Pancreas (tissue), 10 donors: ENCODE data around the gene CCM2. TPM values are rescaled to one million over a fixed set of nuclear protein-coding genes. Genes with fewer than 3 reads are reported as not detected.

Source experiments
- ATAC-seq, 4 donors: fragments of 200-7000 bp; cut with Tn5 transposase; one replicate each; pipeline versions ENCODE4 v1.8.0 to v1.9.1; 2020; ENCODE audit warnings: mild to moderate bottlenecking in 4 of 4, moderate library complexity in 4 of 4
- DNase-seq, 6 donors: peaks; one replicate each; pipeline ENCODE4 v3.0.0-alpha.2; 2020
- FAIRE-seq: peaks from 2 replicates; lab custom pipeline; 2012; peaks lifted over from hg19 to GRCh38; lab: Jason Lieb, UNC
- H3K27ac ChIP-seq, 4 donors: fragments of 200-600 bp; sonication (generic); 1 replicate in 3 of 4; 2 replicates in 1 of 4; pipeline versions ENCODE4 v1.5.0 to v1.8.0; 2020
- H3K27me3 ChIP-seq, 4 donors: fragments of 200-600 bp; one replicate each; pipeline ENCODE4 v1.8.0; 2021
- H3K36me3 ChIP-seq, 3 donors: fragments of 200-600 bp; sonication (generic) in 1 of 3; one replicate each; pipeline versions ENCODE4 v1.5.0 to v1.8.0; 2020 to 2021
- H3K4me1 ChIP-seq, 3 donors: fragments of 200-600 bp; one replicate each; pipeline ENCODE4 v1.8.0; 2021
- H3K4me3 ChIP-seq, 4 donors: fragments of 200-600 bp; sonication (generic) in 2 of 4; one replicate each; pipeline versions ENCODE4 v1.5.0 to v1.8.0; 2020 to 2021
- H3K9me3 ChIP-seq, 4 donors: fragments of 200-600 bp; one replicate each; pipeline ENCODE4 v1.8.0; 2021
- WGBS, 2 donors: extraction: QIAGEN DNeasy Blood & Tissue Kit; methylation state at CpG; one replicate each; pipeline ENCODE4 v1.1.7; 2013; 5-methylcytosine and 5-hydroxymethylcytosine counted together
- intact Hi-C, 3 donors: fragments of 100-400 bp; cut with DNase I; formaldehyde crosslinking; loops; one replicate each; pipeline versions ENCODE4 v1.11.1 to v1.14.2; 2022
- polyA plus RNA-seq, 2 donors: library from polyadenylated mRNA; stranded (reverse); fragments of 200-250 nt; gene quantifications; one replicate each; pipeline ENCODE4 v1.2.3, GENCODE V29; 2013
- total RNA-seq, 6 donors: library from RNA; stranded (reverse); fragmentation: NEBNext Ultra II Directional in 4 of 6; extraction: Animal tissue kit (Norgen Biotek cat#: 25700) in 4 of 6; gene quantifications; one replicate each; pipeline versions ENCODE4 v1.2.1 to v1.2.4, GENCODE V29; 2021 to 2023
- TF ChIP-seq, protein P1 (sequence below), 4 donors: fragments of 200-600 bp; sonication (generic) in 3 of 4; IDR thresholded peaks; one replicate each; pipeline versions ENCODE4 v1.5.0 to v1.8.0; 2021; ENCODE audit warnings: antibody characterized with exemption in 4 of 4
- donor health status: healthy with polysubstance abuse.
- donor health status: DM: no; HTN: no; CAD: no; lungs with moderate emphysema.
- donor health status: DM: no; HTN: no; CAD: no.
- donor health status: control.
- donor health status: control.
- donor health status: Bipolar disorder and iron deficiency.
- donor health status: DM: yes; HTN: yes; CAD: no.
- donor health status: DM: no; HTN: no; CAD: no.
- donor health status: DM: no; HTN: no; CAD: no.
- donor health status: DM: yes; HTN: yes; CAD: no.

CCM2 gene
- total and polyA plus RNA-seq, 8 donors = 13.4 to 33.7 (median 16.5) TPM

DNA sequence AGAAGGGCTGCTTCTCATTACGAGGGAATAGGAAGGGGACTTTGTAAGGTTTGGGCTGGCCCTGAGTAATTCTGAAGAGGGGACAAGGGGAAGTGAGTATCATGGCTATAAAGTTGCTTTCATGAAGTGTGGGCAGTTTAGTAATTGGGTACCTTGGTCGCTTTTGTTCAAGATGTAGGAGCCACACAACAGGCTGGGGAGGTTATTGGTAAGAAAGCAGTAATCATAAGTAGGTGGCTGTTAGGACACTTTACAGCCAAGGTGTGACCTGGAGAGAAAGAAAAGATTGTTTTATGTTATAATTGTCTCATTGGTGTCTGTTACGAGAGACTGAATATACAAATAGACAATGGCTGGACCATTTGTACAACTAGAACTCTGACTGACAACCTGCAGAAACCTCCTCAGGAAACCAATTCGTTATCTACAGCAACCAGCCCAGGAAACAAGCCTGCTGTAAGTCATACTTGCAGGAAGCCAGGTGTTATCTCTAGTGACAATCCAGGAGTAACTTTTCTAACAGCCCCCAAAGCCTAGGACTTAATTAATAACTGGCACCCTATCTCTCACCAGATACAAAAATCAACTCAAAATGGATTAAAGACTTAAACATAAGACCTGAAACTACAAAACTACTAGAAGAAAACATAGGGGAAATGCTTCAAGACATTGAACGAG is 5.0 kb upstream of the CCM2 start:
- 81 to 86% methylated on average over 5 of the region's 5 CpGs for WGBS, 2 donors
- Histone ChIP-seq H3K27me3 (no peaks in the 10 kb centered on the region), H3K9me3 (no peaks in the 10 kb centered on the region), H3K4me1 (peaks cover 5 to 8% (median 7%) of the 10 kb centered on the region in 3 donors), H3K36me3 (no peaks in the 10 kb centered on the region), H3K27ac (no peak overlapping the region), H3K4me3 (no peak overlapping the region)
- DNase-seq = no peak
- intact Hi-C loops = no loop called here
- TF ChIP-seq, protein P1, sequence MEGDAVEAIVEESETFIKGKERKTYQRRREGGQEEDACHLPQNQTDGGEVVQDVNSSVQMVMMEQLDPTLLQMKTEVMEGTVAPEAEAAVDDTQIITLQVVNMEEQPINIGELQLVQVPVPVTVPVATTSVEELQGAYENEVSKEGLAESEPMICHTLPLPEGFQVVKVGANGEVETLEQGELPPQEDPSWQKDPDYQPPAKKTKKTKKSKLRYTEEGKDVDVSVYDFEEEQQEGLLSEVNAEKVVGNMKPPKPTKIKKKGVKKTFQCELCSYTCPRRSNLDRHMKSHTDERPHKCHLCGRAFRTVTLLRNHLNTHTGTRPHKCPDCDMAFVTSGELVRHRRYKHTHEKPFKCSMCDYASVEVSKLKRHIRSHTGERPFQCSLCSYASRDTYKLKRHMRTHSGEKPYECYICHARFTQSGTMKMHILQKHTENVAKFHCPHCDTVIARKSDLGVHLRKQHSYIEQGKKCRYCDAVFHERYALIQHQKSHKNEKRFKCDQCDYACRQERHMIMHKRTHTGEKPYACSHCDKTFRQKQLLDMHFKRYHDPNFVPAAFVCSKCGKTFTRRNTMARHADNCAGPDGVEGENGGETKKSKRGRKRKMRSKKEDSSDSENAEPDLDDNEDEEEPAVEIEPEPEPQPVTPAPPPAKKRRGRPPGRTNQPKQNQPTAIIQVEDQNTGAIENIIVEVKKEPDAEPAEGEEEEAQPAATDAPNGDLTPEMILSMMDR (IDR thresholded peaks at IDR 0.05) = no peak
- no peak for ATAC-seq
- FAIRE-seq = no peak

DNA sequence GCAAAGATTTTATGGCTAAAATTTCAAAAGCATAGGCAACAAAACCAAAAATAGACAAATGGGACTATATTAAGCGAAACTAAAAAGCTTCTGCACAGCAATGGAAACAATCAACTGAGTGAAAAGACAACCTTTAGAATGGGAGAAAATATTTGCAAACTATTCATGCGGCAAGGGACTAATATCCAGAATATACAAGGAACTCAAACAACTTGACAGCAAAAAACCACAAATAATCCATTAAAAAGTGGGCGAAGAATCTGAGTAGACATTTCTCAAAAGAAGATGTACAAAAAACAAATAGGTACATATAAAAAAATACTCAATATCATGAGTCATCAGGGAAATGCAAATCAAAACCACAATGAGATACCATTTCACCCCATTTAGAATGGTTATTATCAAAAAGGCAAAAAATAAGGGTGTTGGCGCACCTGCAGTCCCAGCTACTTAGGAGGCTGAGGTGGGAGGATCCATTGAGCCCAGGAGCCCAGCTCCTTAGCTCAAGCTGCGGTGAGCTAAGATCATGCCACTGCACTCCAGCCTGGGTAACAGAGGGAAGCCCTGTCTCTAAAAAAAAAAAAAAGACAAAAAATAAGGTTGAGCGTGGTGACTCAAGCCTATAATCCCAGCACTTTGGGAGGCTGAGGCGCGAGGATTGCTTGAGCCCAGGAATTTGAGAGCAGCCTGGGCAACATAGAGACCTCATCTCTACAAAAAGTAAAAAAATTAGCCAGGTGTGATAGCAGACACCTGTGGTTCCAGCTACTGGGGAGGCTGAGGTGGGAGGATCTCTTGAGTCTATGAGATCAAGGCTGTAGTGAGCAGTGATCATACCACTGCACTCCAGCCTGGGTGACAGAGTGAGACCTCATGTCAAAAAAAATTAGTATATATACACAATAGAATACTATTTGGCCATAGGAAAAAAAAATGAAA is 4.2 kb upstream of the CCM2 start:
- Histone ChIP-seq H3K4me1 (peaks cover 0 to 3% (median under 1%) of the 10 kb centered on the region in 3 donors), H3K9me3 (no peaks in the 10 kb centered on the region), H3K27ac (no peak overlapping the region), H3K4me3 (no peak overlapping the region), H3K36me3 (no peaks in the 10 kb centered on the region), H3K27me3 (no peaks in the 10 kb centered on the region)
- TF ChIP-seq, protein P1 (IDR thresholded peaks at IDR 0.05) = no peak
- no peak for DNase-seq
- WGBS, 2 donors = 93% methylated on average over 8 of the region's 8 CpGs
- no peak for ATAC-seq
- intact Hi-C loops = no loop called here
- no peak for FAIRE-seq

DNA sequence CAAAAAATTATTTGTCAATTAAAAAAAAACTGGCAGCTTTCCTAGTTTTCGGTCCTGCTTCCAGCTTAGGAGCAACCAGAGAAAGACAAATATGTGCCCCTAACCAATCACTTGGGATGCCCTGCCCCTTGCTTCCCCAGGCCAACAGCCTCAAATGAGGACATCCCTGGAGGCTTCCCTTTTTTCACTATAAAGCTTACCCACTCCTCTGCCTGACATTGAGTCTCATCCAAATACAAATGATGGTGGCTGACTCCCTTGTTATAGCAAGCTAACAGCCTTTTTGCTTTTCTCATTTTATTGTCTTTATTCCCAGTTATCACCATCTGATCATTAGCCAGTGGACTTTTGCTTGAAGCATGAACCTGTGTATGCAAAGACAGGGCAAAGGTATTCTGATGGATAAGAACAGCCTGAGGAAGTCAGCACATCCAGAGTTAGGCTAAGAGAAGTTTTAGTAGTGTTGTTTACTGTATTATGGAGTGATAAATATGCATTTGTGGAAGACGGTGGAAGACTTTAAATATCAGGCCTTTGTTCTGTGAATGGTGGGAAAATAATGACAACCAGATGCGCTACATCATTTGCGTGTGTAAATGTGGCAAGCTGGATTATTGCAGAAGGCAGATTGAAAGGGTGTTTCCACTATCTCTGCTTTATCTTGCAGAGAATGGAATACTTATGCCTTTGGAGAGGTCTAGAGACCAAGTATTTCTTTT is 1.7 kb upstream of the CCM2 start:
- Histone ChIP-seq H3K9me3 (no peaks in the 10 kb centered on the region), H3K27ac (no peak overlapping the region), H3K27me3 (no peaks in the 10 kb centered on the region), H3K4me3 (no peak overlapping the region), H3K36me3 (no peaks in the 10 kb centered on the region), H3K4me1 (peaks cover 7 to 10% (median 8%) of the 10 kb centered on the region in 3 donors)
- TF ChIP-seq, protein P1 (IDR thresholded peaks at IDR 0.05) = no peak
- ATAC-seq (no peak), FAIRE-seq (no peak), DNase-seq (no peak)
- WGBS, 2 donors = 88 to 89% methylated on average over 4 of the region's 4 CpGs
- intact Hi-C loops = no loop called here

DNA sequence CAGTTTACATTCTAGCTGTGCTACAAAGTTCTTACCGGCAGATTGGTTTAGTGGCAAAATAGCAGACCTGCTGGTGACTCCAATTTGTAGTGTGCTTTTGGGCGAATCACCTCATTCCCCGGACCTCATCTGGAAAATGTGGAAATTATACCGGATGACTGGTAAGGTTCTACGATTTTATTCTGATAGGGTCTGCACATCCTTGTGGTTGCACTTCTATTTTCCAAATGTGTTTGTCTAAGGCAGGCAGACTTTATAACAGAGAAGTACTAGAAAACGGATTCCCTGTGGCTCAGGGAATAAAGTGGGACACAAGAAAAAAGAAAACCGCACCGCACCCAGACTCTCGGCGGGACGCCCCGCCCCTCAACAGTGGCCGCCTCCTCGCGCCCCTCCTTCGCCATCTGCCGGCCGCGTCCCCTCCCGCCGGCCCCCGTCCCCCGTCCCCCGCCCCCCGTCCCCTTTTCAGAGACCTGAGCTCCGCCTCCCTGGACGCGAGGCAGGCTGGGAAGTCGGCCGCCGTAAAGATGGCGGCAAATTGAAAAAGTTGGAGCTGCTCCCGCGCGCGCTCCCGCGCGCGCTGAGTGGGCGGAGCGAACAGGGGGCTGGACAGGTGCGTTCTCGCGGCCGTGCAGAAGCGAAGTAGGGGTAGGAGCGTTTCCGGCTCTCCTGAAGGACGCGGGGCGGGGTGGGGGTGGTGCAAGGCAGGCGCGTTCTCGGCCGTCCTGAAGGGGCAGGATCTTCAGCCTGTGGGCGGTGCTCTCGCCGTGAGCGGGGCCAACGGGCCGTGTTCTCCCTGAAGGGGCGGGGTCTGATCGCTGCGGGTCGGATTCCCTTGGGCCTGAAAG is 532 bp upstream of the CCM2 start:
- no peaks in the 10 kb centered on the region for H3K9me3 ChIP-seq
- no peaks in the 10 kb centered on the region for H3K36me3 ChIP-seq
- peak overlapping the region; percentile 57 to 80 (median 66) for H3K27ac ChIP-seq
- ATAC-seq = peak; percentile 93 to 97 (median 93)
- WGBS, 2 donors = 1% methylated on average over 32 to 66 of the region's 66 CpGs
- H3K4me3 ChIP-seq = peak overlapping the region in 3 of 4 donors; percentile 30 to 77 (median 59)
- intact Hi-C loops = no loop called here
- no peaks in the 10 kb centered on the region for H3K27me3 ChIP-seq
- FAIRE-seq = no peak
- peak; percentile 98 to 100 (median 100) for DNase-seq
- peaks cover 7 to 10% (median 8%) of the 10 kb centered on the region in 3 donors for H3K4me1 ChIP-seq
- TF ChIP-seq, protein P1 (IDR thresholded peaks at IDR 0.05) = no peak
